Measurements from ENCODE around the gene UBE4A. TPM values are rescaled to one million over a fixed set of nuclear protein-coding genes. Genes with fewer than 3 reads are reported as not detected.

The UBE4A gene
- total and polyA plus RNA-seq, 2 donors (not counting 3 experiments of a cell fraction or from before 2014, with no cell fraction given) = 13.3 to 40.2 TPM

GRCh38 chr11:118380571-118380970 is 21.2 kb downstream of the UBE4A start:
- no peaks in the 10 kb centered on the region for H3K27me3 ChIP-seq (ENCODE audit: control insufficient read depth in 2 of 2, insufficient read depth in 2 of 2, low read length in 2 of 2)
- H3K9me3 ChIP-seq (replicated peaks; ENCODE audit: control insufficient read depth, insufficient read depth, low read length) = no peaks in the 10 kb centered on the region
- BruUV-seq (replicated peaks) = no TSS peak
- FAIRE-seq (no peak), DNase-seq (ENCODE audit: low read depth, low spot score) (peak; percentile 5)
- H3K9ac ChIP-seq (replicated peaks; ENCODE audit: extremely low read depth, insufficient read depth, low read length) = no peak overlapping the region
- no peak overlapping the region for H3K27ac ChIP-seq (ENCODE audit: insufficient read depth, low read depth, low read length)
- no peaks in the 10 kb centered on the region for H3K9me1 ChIP-seq (replicated peaks; ENCODE audit: control insufficient read depth, extremely low read depth, insufficient read depth, low read length)
- H3K79me2 ChIP-seq (ENCODE audit: control insufficient read depth, insufficient read depth, low read length) = no peaks in the 10 kb centered on the region
- H3K36me3 ChIP-seq (ENCODE audit: control insufficient read depth in 2 of 2, extremely low read depth in 1 of 2, insufficient read depth in 2 of 2, low read length in 2 of 2) = peaks cover 29 to 38% of the 10 kb centered on the region in 2 experiments
- dilution Hi-C loops (cut with MboI; ENCODE audit: extremely low pct_ligation_motif_present, low sequenced_read_pairs) (loop anchor here (25.0 kb wide), 1 partner anchor 107 kb away; no protein-coding TSS in a partner anchor), intact Hi-C loops (cut with micrococcal nuclease) (loop anchor here (5.0 kb wide), 1 partner anchor 107 kb away; no protein-coding TSS in a partner anchor)
- POLR2A ChIA-PET = no interaction called here
- CTCF ChIA-PET = interaction anchor here (1.2 to 2.1 kb wide), 3 partner anchors 96 to 182 kb away, joined by 3 to 9 read pairs (median 3); no protein-coding TSS in a partner anchor
- H2AFZ ChIP-seq (ENCODE audit: low read depth, low read length) = no peak overlapping the region
- H3K4me2 ChIP-seq (ENCODE audit: insufficient read depth, low read length) = no peak overlapping the region
- H3K4me1 ChIP-seq (ENCODE audit: control insufficient read depth, extremely low read depth, insufficient read depth, low read length) = no peaks in the 10 kb centered on the region
- H3K4me3 ChIP-seq (replicated peaks in 1 of 3; ENCODE audit: insufficient read depth in 1 of 3, low read depth in 1 of 3, low read length in 3 of 3) = no peak overlapping the region
- no peak for TF ChIP-seq POLR2A (IDR thresholded peaks at IDR 0.05; ENCODE audit: low read depth, low read length)
- TF ChIP-seq GATA2 (IDR thresholded peaks at IDR 0.05; ENCODE audit: insufficient read depth, insufficient read length, low read depth, low read length) = no peak
- no peak for TF ChIP-seq EZH2 (IDR thresholded peaks at IDR 0.05; ENCODE audit: borderline replicate concordance, low read depth, low read length, severe bottlenecking)
- TF ChIP-seq, protein P1, sequence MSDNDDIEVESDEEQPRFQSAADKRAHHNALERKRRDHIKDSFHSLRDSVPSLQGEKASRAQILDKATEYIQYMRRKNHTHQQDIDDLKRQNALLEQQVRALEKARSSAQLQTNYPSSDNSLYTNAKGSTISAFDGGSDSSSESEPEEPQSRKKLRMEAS (IDR thresholded peaks at IDR 0.05; ENCODE audit: insufficient read depth, insufficient read length) = no peak
- TF ChIP-seq POLR2AphosphoS5 (IDR thresholded peaks at IDR 0.05; ENCODE audit: insufficient read depth, low read depth, low read length) = no peak
- TF ChIP-seq, protein P2, sequence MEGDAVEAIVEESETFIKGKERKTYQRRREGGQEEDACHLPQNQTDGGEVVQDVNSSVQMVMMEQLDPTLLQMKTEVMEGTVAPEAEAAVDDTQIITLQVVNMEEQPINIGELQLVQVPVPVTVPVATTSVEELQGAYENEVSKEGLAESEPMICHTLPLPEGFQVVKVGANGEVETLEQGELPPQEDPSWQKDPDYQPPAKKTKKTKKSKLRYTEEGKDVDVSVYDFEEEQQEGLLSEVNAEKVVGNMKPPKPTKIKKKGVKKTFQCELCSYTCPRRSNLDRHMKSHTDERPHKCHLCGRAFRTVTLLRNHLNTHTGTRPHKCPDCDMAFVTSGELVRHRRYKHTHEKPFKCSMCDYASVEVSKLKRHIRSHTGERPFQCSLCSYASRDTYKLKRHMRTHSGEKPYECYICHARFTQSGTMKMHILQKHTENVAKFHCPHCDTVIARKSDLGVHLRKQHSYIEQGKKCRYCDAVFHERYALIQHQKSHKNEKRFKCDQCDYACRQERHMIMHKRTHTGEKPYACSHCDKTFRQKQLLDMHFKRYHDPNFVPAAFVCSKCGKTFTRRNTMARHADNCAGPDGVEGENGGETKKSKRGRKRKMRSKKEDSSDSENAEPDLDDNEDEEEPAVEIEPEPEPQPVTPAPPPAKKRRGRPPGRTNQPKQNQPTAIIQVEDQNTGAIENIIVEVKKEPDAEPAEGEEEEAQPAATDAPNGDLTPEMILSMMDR (IDR thresholded peaks at IDR 0.05; ENCODE audit: extremely low read depth in 1 of 2, insufficient read depth in 1 of 2, low read depth in 1 of 2, low read length in 2 of 2) = no peak
- TF ChIP-seq FOS (IDR thresholded peaks at IDR 0.05; ENCODE audit: borderline replicate concordance, insufficient read depth, low read length) = no peak
- no peak for TF ChIP-seq JUN (IDR thresholded peaks at IDR 0.05; ENCODE audit: borderline replicate concordance, insufficient read depth, insufficient read length, low read depth)
- no peak for TF ChIP-seq MYC (IDR thresholded peaks at IDR 0.05; ENCODE audit: low read depth, low read length)
- no peaks in the 10 kb centered on the region for H4K20me1 ChIP-seq (replicated peaks; ENCODE audit: control insufficient read depth, extremely low read depth, insufficient read depth, low read length)

Measured in endothelial cell of umbilical vein (primary cell).